ENCODE measurements around the gene ZMYM2. TPM values are rescaled to one million over a fixed set of nuclear protein-coding genes. Genes with fewer than 3 reads are reported as not detected.

The ZMYM2 gene
- total RNA-seq, 1 experiment from 2014 or later, result 87.1 TPM

GRCh38 chr13:20000062-20000552 lies 41.6 kb downstream of the ZMYM2 start:
- Histone ChIP-seq H3K9me3 (ENCODE audit: low read depth, low read length, poor library complexity, severe bottlenecking) (no peaks in the 10 kb centered on the region), H3K27me3 (replicated peaks; ENCODE audit: insufficient read depth, low read depth, low read length, poor library complexity) (no peaks in the 10 kb centered on the region), H3K4me3 (ENCODE audit: low read depth, low read length, poor library complexity, severe bottlenecking) (no peak overlapping the region), H3K4me1 (ENCODE audit: insufficient read depth, low read length, poor library complexity, severe bottlenecking) (no peaks in the 10 kb centered on the region), H3K27ac (ENCODE audit: low read depth, low read length, poor library complexity, severe bottlenecking) (no peak overlapping the region), H3K36me3 (ENCODE audit: insufficient read depth, low read length, poor library complexity, severe bottlenecking) (peaks cover 43% of the 10 kb centered on the region)
- no peak for DNase-seq (ENCODE audit: low spot score)
- TF ChIP-seq, protein P1, sequence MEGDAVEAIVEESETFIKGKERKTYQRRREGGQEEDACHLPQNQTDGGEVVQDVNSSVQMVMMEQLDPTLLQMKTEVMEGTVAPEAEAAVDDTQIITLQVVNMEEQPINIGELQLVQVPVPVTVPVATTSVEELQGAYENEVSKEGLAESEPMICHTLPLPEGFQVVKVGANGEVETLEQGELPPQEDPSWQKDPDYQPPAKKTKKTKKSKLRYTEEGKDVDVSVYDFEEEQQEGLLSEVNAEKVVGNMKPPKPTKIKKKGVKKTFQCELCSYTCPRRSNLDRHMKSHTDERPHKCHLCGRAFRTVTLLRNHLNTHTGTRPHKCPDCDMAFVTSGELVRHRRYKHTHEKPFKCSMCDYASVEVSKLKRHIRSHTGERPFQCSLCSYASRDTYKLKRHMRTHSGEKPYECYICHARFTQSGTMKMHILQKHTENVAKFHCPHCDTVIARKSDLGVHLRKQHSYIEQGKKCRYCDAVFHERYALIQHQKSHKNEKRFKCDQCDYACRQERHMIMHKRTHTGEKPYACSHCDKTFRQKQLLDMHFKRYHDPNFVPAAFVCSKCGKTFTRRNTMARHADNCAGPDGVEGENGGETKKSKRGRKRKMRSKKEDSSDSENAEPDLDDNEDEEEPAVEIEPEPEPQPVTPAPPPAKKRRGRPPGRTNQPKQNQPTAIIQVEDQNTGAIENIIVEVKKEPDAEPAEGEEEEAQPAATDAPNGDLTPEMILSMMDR (conservative IDR thresholded peaks at IDR 0.05; ENCODE audit: low read depth, low read length), result no peak
- no peak for TF ChIP-seq EZH2 (IDR thresholded peaks at IDR 0.05; ENCODE audit: borderline replicate concordance, low read depth, low read length, poor library complexity, severe bottlenecking)
- ChIA-PET CTCF (no interaction called here), POLR2A (ENCODE audit: low non-redundant PET) (no interaction called here)
- BruUV-seq (replicated peaks), result no TSS peak
- intact Hi-C loops (cut with micrococcal nuclease; ENCODE audit: unreplicated experiment), result no loop called here

DNA sequence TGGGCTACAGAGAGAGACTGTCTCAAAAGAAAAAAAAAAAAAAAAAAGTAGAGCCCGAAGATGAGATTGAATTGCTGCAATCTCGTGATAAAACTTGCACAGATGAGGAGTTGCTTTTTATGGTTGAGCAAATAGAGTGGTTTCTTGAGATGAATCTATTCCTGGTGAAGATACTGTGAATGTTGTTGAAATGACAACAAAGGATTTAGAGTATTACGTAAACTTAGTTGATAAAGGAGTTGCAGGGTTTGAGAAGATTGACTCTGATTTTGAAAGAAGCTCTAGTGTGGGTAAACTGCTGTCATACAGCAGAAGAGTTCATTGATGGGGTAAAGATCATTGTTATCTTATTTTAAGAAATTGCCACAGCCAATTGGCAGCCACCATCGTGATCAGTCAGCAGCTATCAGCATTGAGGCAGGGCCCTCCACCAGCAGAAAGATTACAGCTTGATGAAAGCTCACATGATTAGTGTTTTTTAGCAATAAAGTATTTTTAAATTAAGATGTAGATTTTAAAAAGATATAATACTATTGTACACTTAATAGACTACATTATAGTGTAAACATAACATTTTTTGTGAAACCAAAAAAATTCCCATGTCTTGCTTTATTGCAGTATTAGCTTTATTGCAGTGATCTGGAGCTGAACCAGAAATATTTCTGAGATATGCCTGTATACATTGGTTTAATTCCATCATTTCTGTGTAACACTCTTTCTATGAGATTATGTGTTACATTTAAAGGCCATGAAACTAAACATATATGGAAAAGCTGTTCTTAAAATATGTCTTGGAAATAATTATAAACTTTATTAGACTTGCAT lies 43.1 kb downstream of the ZMYM2 start:
- Histone ChIP-seq H3K36me3 (ENCODE audit: insufficient read depth, low read length, poor library complexity, severe bottlenecking) (peaks cover 51% of the 10 kb centered on the region), H3K27ac (ENCODE audit: low read depth, low read length, poor library complexity, severe bottlenecking) (no peak overlapping the region), H3K4me3 (ENCODE audit: low read depth, low read length, poor library complexity, severe bottlenecking) (no peak overlapping the region), H3K9me3 (ENCODE audit: low read depth, low read length, poor library complexity, severe bottlenecking) (no peaks in the 10 kb centered on the region), H3K27me3 (replicated peaks; ENCODE audit: insufficient read depth, low read depth, low read length, poor library complexity) (no peaks in the 10 kb centered on the region), H3K4me1 (ENCODE audit: insufficient read depth, low read length, poor library complexity, severe bottlenecking) (no peaks in the 10 kb centered on the region)
- POLR2A ChIA-PET (ENCODE audit: low non-redundant PET), result no interaction called here
- CTCF ChIA-PET, result no interaction called here
- no TSS peak for BruUV-seq (replicated peaks)
- no peak for TF ChIP-seq EZH2 (IDR thresholded peaks at IDR 0.05; ENCODE audit: borderline replicate concordance, low read depth, low read length, poor library complexity, severe bottlenecking)
- TF ChIP-seq, protein P1 (conservative IDR thresholded peaks at IDR 0.05; ENCODE audit: low read depth, low read length), result no peak
- no peak for DNase-seq (ENCODE audit: low spot score)
- intact Hi-C loops (cut with micrococcal nuclease; ENCODE audit: unreplicated experiment), result no loop called here

DNA sequence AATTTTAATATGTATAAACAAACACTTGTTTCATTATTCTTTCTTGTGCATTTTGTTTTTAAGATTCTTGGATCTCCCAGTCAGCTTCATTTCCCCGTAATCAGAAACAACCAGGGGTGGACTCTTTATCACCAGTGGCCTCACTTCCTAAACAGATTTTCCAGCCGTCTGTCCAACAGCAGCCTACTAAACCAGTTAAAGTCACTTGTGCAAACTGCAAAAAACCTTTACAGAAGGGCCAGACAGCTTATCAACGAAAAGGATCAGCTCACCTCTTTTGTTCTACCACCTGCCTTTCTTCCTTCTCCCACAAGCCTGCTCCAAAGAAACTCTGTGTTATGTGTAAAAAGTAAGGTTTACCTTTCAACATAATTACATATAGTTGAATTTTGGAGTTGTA lies 44.3 kb downstream of the ZMYM2 start:
- Histone ChIP-seq H3K9me3 (ENCODE audit: low read depth, low read length, poor library complexity, severe bottlenecking) (no peaks in the 10 kb centered on the region), H3K27ac (ENCODE audit: low read depth, low read length, poor library complexity, severe bottlenecking) (no peak overlapping the region), H3K4me1 (ENCODE audit: insufficient read depth, low read length, poor library complexity, severe bottlenecking) (no peaks in the 10 kb centered on the region), H3K36me3 (ENCODE audit: insufficient read depth, low read length, poor library complexity, severe bottlenecking) (peaks cover 58% of the 10 kb centered on the region), H3K27me3 (replicated peaks; ENCODE audit: insufficient read depth, low read depth, low read length, poor library complexity) (no peaks in the 10 kb centered on the region), H3K4me3 (ENCODE audit: low read depth, low read length, poor library complexity, severe bottlenecking) (no peak overlapping the region)
- TF ChIP-seq EZH2 (IDR thresholded peaks at IDR 0.05; ENCODE audit: borderline replicate concordance, low read depth, low read length, poor library complexity, severe bottlenecking), result no peak
- TF ChIP-seq, protein P1 (conservative IDR thresholded peaks at IDR 0.05; ENCODE audit: low read depth, low read length), result no peak
- ChIA-PET POLR2A (ENCODE audit: low non-redundant PET) (no interaction called here), CTCF (no interaction called here)
- DNase-seq (ENCODE audit: low spot score), result no peak
- intact Hi-C loops (cut with micrococcal nuclease; ENCODE audit: unreplicated experiment), result no loop called here
- no TSS peak for BruUV-seq (replicated peaks)

All from A673 (cell line).